Measurements from ENCODE around the gene NLK. TPM values are rescaled to one million over a fixed set of nuclear protein-coding genes. Genes with fewer than 3 reads are reported as not detected.
A peak's percentile ranks its signal among the peaks of the same experiment; 100 is the strongest.

NLK gene
- total and polyA plus RNA-seq, 7 experiments from 2014 or later, result 1.0 to 19.2 (median 16.5) TPM

- no peaks in the 10 kb centered on the region for H3K9me3 ChIP-seq (ENCODE audit: control insufficient read depth in 2 of 3, low read length in 3 of 3)
- no peaks in the 10 kb centered on the region for H3K27me3 ChIP-seq (ENCODE audit: control insufficient read depth in 2 of 2, insufficient read depth in 2 of 2, low read length in 2 of 2)
- H3K27ac Mint-ChIP-seq, result no peak overlapping the region
- no peaks in the 10 kb centered on the region for H3K4me1 Mint-ChIP-seq
- ChIA-PET POLR2A (no interaction called here), CTCF (no interaction called here)
- no peak overlapping the region for H3K4me3 ChIP-seq (ENCODE audit: low read length)
- no peak for DNase-seq
- no peaks in the 10 kb centered on the region for H3K36me3 ChIP-seq (ENCODE audit: control insufficient read depth in 2 of 3, insufficient read depth in 3 of 3, low read length in 3 of 3)
- intact Hi-C loops (cut with micrococcal nuclease), result no loop called here
- H3K36me3 Mint-ChIP-seq, result no peaks in the 10 kb centered on the region
- H3K27me3 Mint-ChIP-seq, result peaks cover 6 to 13% (median 9%) of the 10 kb centered on the region in 5 donors
- H3K4me1 ChIP-seq (ENCODE audit: control insufficient read depth in 2 of 2, insufficient read depth in 2 of 2, low read length in 2 of 2), result no peaks in the 10 kb centered on the region
- ATAC-seq, result no peak
- no peak overlapping the region for H3K27ac ChIP-seq (ENCODE audit: low read depth, low read length)
- peaks cover 0 to 2% (median 0%) of the 10 kb centered on the region in 11 donors for H3K9me3 Mint-ChIP-seq
- H3K4me3 Mint-ChIP-seq, result no peak overlapping the region
Observed at GRCh38 chr17:28221751-28222414, 179.4 kb downstream of the NLK start.

- POLR2A ChIA-PET, result no interaction called here
- intact Hi-C loops (cut with micrococcal nuclease), result no loop called here
- H3K27me3 Mint-ChIP-seq, result peaks cover 31 to 39% (median 35%) of the 10 kb centered on the region in 5 donors
- Histone ChIP-seq H3K36me3 (ENCODE audit: control insufficient read depth in 2 of 3, insufficient read depth in 3 of 3, low read length in 3 of 3) (no peaks in the 10 kb centered on the region), H3K4me1 (ENCODE audit: control insufficient read depth in 2 of 2, insufficient read depth in 2 of 2, low read length in 2 of 2) (no peaks in the 10 kb centered on the region), H3K4me3 (ENCODE audit: low read length) (no peak overlapping the region), H3K27ac (ENCODE audit: low read depth, low read length) (no peak overlapping the region), H3K9me3 (ENCODE audit: control insufficient read depth in 2 of 3, low read length in 3 of 3) (no peaks in the 10 kb centered on the region), H3K27me3 (ENCODE audit: control insufficient read depth in 2 of 2, insufficient read depth in 2 of 2, low read length in 2 of 2) (no peaks in the 10 kb centered on the region)
- CTCF ChIA-PET, result no interaction called here
- H3K9me3 Mint-ChIP-seq, result peaks cover 0 to 2% (median 0%) of the 10 kb centered on the region in 11 donors
- H3K4me1 Mint-ChIP-seq, result peaks cover 8 to 13% (median 12%) of the 10 kb centered on the region in 7 donors
- DNase-seq (no peak), ATAC-seq (no peak)
- no peaks in the 10 kb centered on the region for H3K36me3 Mint-ChIP-seq
- no peak overlapping the region for H3K4me3 Mint-ChIP-seq
- H3K27ac Mint-ChIP-seq, result no peak overlapping the region
Observed at GRCh38 chr17:28225271-28225670, 182.8 kb downstream of the NLK start.

GRCh38 chr17:28225867-28226266 is 183.4 kb downstream of the NLK start:
- Histone ChIP-seq H3K9me3 (ENCODE audit: control insufficient read depth in 2 of 3, low read length in 3 of 3) (no peaks in the 10 kb centered on the region), H3K4me1 (ENCODE audit: control insufficient read depth in 2 of 2, insufficient read depth in 2 of 2, low read length in 2 of 2) (no peaks in the 10 kb centered on the region), H3K36me3 (ENCODE audit: control insufficient read depth in 2 of 3, insufficient read depth in 3 of 3, low read length in 3 of 3) (no peaks in the 10 kb centered on the region), H3K27ac (ENCODE audit: low read depth, low read length) (no peak overlapping the region), H3K27me3 (ENCODE audit: control insufficient read depth in 2 of 2, insufficient read depth in 2 of 2, low read length in 2 of 2) (peaks cover 0 to under 1% of the 10 kb centered on the region in 2 donors), H3K4me3 (ENCODE audit: low read length) (no peak overlapping the region)
- intact Hi-C loops (cut with micrococcal nuclease), result no loop called here
- DNase-seq (no peak), ATAC-seq (no peak)
- Mint-ChIP-seq H3K4me1 (peaks cover 8 to 15% (median 12%) of the 10 kb centered on the region in 7 donors), H3K27me3 (peaks cover 36 to 45% (median 41%) of the 10 kb centered on the region in 5 donors), H3K27ac (no peak overlapping the region), H3K36me3 (no peaks in the 10 kb centered on the region), H3K9me3 (peaks cover 0 to 2% (median 0%) of the 10 kb centered on the region in 11 donors), H3K4me3 (peak overlapping the region in 1 of 10 donors; percentile 80)
- ChIA-PET CTCF (no interaction called here), POLR2A (no interaction called here)

GRCh38 chr17:28226563-28227315 is 184.3 kb downstream of the NLK start:
- Mint-ChIP-seq H3K4me1 (peaks cover 8 to 15% (median 12%) of the 10 kb centered on the region in 7 donors), H3K36me3 (no peaks in the 10 kb centered on the region), H3K27me3 (peaks cover 37 to 51% (median 43%) of the 10 kb centered on the region in 5 donors), H3K27ac (no peak overlapping the region), H3K9me3 (peaks cover 0 to 2% (median 0%) of the 10 kb centered on the region in 11 donors), H3K4me3 (peak overlapping the region in 2 of 10 donors; percentile 29 to 80)
- Histone ChIP-seq H3K4me3 (ENCODE audit: low read length) (no peak overlapping the region), H3K4me1 (ENCODE audit: control insufficient read depth in 2 of 2, insufficient read depth in 2 of 2, low read length in 2 of 2) (no peaks in the 10 kb centered on the region), H3K27ac (ENCODE audit: low read depth, low read length) (no peak overlapping the region), H3K27me3 (ENCODE audit: control insufficient read depth in 2 of 2, insufficient read depth in 2 of 2, low read length in 2 of 2) (peaks cover 0 to 3% of the 10 kb centered on the region in 2 donors), H3K9me3 (ENCODE audit: control insufficient read depth in 2 of 3, low read length in 3 of 3) (no peaks in the 10 kb centered on the region), H3K36me3 (ENCODE audit: control insufficient read depth in 2 of 3, insufficient read depth in 3 of 3, low read length in 3 of 3) (no peaks in the 10 kb centered on the region)
- no peak for DNase-seq
- ATAC-seq, result no peak
- intact Hi-C loops (cut with micrococcal nuclease), result no loop called here
- POLR2A ChIA-PET, result no interaction called here
- CTCF ChIA-PET, result no interaction called here

- Histone ChIP-seq H3K9me3 (ENCODE audit: control insufficient read depth in 2 of 3, low read length in 3 of 3) (no peaks in the 10 kb centered on the region), H3K27ac (ENCODE audit: low read depth, low read length) (no peak overlapping the region), H3K27me3 (ENCODE audit: control insufficient read depth in 2 of 2, insufficient read depth in 2 of 2, low read length in 2 of 2) (peaks cover 0 to 3% of the 10 kb centered on the region in 2 donors), H3K36me3 (ENCODE audit: control insufficient read depth in 2 of 3, insufficient read depth in 3 of 3, low read length in 3 of 3) (no peaks in the 10 kb centered on the region), H3K4me1 (ENCODE audit: control insufficient read depth in 2 of 2, insufficient read depth in 2 of 2, low read length in 2 of 2) (no peaks in the 10 kb centered on the region), H3K4me3 (ENCODE audit: low read length) (no peak overlapping the region)
- Mint-ChIP-seq H3K27ac (no peak overlapping the region), H3K9me3 (peaks cover 0 to 2% (median 0%) of the 10 kb centered on the region in 11 donors), H3K36me3 (no peaks in the 10 kb centered on the region), H3K4me1 (peaks cover 8 to 15% (median 12%) of the 10 kb centered on the region in 7 donors), H3K27me3 (peaks cover 43 to 57% (median 48%) of the 10 kb centered on the region in 5 donors), H3K4me3 (peak overlapping the region; percentile 51 to 82 (median 74))
- peak; percentile 48 for ATAC-seq
- intact Hi-C loops (cut with micrococcal nuclease), result no loop called here
- ChIA-PET CTCF (no interaction called here), POLR2A (no interaction called here)
- DNase-seq, result peak in 1 of 9 donors; percentile 41
Observed at GRCh38 chr17:28227316-28228108, 185.0 kb downstream of the NLK start.

GRCh38 chr17:28228109-28228840 is 185.8 kb downstream of the NLK start:
- intact Hi-C loops (cut with micrococcal nuclease), result no loop called here
- Histone ChIP-seq H3K4me1 (ENCODE audit: control insufficient read depth in 2 of 2, insufficient read depth in 2 of 2, low read length in 2 of 2) (no peaks in the 10 kb centered on the region), H3K36me3 (ENCODE audit: control insufficient read depth in 2 of 3, insufficient read depth in 3 of 3, low read length in 3 of 3) (no peaks in the 10 kb centered on the region), H3K9me3 (ENCODE audit: control insufficient read depth in 2 of 3, low read length in 3 of 3) (no peaks in the 10 kb centered on the region), H3K27me3 (ENCODE audit: control insufficient read depth in 2 of 2, insufficient read depth in 2 of 2, low read length in 2 of 2) (peaks cover 0 to 3% of the 10 kb centered on the region in 2 donors), H3K4me3 (ENCODE audit: low read length) (no peak overlapping the region), H3K27ac (ENCODE audit: low read depth, low read length) (no peak overlapping the region)
- DNase-seq (no peak), ATAC-seq (no peak)
- peaks cover 0 to 2% (median 0%) of the 10 kb centered on the region in 11 donors for H3K9me3 Mint-ChIP-seq
- H3K27me3 Mint-ChIP-seq, result peaks cover 43 to 64% (median 50%) of the 10 kb centered on the region in 5 donors
- no peak overlapping the region for H3K27ac Mint-ChIP-seq
- ChIA-PET CTCF (no interaction called here), POLR2A (no interaction called here)
- H3K36me3 Mint-ChIP-seq, result no peaks in the 10 kb centered on the region
- H3K4me1 Mint-ChIP-seq, result peaks cover 8 to 15% (median 12%) of the 10 kb centered on the region in 7 donors
- peak overlapping the region; percentile 60 to 82 (median 74) for H3K4me3 Mint-ChIP-seq

Data from naive thymus-derived CD4-positive, alpha-beta T cell (primary cell).